ENCODE measurements around the gene USP24. TPM values are rescaled to one million over a fixed set of nuclear protein-coding genes. Genes with fewer than 3 reads are reported as not detected.
A peak's percentile ranks its signal among the peaks of the same experiment; 100 is the strongest.

USP24 gene
- total RNA-seq, 1 donor from 2014 or later, result 44.6 TPM

DNA sequence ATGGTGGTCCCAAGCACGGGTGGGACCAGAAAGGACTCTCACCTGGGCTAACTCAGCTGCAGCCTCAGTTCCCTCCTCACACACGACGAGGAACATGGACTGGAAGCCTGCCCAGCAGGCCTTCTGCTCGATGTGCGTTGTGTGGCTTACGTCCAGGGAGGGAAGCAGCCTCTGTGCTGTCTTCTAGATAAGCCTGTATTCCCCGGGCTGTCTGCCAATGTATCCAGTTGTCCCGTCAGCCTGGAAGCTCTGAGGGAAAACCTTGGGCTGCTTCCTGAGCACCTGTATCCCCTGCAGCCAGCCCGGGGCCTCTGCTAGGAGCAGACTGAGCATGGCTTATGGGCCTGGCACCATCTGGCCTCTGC lies 165.3 kb downstream of the USP24 start:
- no peak overlapping the region for H3K4me3 Mint-ChIP-seq
- peaks cover 4% of the 10 kb centered on the region for H3K4me1 Mint-ChIP-seq
- H3K27me3 Mint-ChIP-seq (ENCODE audit: low read depth), result no peaks in the 10 kb centered on the region
- DNase-seq (ENCODE audit: low read depth, low spot score), result no peak
- no peaks in the 10 kb centered on the region for H3K36me3 Mint-ChIP-seq (ENCODE audit: low read depth)
- TF ChIP-seq, protein P1, sequence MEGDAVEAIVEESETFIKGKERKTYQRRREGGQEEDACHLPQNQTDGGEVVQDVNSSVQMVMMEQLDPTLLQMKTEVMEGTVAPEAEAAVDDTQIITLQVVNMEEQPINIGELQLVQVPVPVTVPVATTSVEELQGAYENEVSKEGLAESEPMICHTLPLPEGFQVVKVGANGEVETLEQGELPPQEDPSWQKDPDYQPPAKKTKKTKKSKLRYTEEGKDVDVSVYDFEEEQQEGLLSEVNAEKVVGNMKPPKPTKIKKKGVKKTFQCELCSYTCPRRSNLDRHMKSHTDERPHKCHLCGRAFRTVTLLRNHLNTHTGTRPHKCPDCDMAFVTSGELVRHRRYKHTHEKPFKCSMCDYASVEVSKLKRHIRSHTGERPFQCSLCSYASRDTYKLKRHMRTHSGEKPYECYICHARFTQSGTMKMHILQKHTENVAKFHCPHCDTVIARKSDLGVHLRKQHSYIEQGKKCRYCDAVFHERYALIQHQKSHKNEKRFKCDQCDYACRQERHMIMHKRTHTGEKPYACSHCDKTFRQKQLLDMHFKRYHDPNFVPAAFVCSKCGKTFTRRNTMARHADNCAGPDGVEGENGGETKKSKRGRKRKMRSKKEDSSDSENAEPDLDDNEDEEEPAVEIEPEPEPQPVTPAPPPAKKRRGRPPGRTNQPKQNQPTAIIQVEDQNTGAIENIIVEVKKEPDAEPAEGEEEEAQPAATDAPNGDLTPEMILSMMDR (conservative IDR thresholded peaks at IDR 0.05), result no peak
- H3K27ac Mint-ChIP-seq (ENCODE audit: unreplicated experiment), result no peak overlapping the region
- no peaks in the 10 kb centered on the region for H3K9me3 Mint-ChIP-seq

- H3K4me3 Mint-ChIP-seq, result no peak overlapping the region
- H3K9me3 Mint-ChIP-seq, result no peaks in the 10 kb centered on the region
- H3K4me1 Mint-ChIP-seq, result peaks cover 4% of the 10 kb centered on the region
- no peaks in the 10 kb centered on the region for H3K27me3 Mint-ChIP-seq (ENCODE audit: low read depth)
- H3K27ac Mint-ChIP-seq (ENCODE audit: unreplicated experiment), result no peak overlapping the region
- no peak for DNase-seq (ENCODE audit: low read depth, low spot score)
- TF ChIP-seq, protein P1 (conservative IDR thresholded peaks at IDR 0.05), result no peak
- no peaks in the 10 kb centered on the region for H3K36me3 Mint-ChIP-seq (ENCODE audit: low read depth)
Observed at GRCh38 chr1:55049271-55049913, 165.8 kb downstream of the USP24 start.

GRCh38 chr1:55048453-55049270 lies 166.5 kb downstream of the USP24 start:
- no peak overlapping the region for H3K27ac Mint-ChIP-seq (ENCODE audit: unreplicated experiment)
- H3K36me3 Mint-ChIP-seq (ENCODE audit: low read depth), result peaks cover 3% of the 10 kb centered on the region
- TF ChIP-seq, protein P1 (conservative IDR thresholded peaks at IDR 0.05), result no peak

DNA sequence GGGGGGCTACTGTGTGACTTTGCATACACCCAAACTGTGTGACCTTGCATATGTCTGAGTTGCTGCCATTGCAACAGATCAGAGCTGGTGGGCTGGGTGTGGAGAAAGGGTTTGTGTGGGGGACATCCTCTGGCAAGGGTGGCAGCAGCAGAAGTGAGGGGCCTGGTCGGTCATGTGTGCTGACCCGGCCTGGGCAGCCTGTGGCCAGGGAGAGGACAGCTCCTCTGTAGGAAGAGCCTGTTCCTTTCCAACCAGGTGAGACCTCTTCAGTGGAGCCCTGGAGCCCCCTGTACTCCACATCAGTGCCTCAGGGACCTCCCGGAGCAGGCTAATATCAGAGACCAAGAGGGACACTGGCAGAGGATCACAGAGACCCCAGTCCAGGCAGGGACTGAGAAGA lies 167.6 kb downstream of the USP24 start:
- TF ChIP-seq, protein P1 (conservative IDR thresholded peaks at IDR 0.05), result no peak
- no peak overlapping the region for H3K27ac Mint-ChIP-seq (ENCODE audit: unreplicated experiment)
- peaks cover 8% of the 10 kb centered on the region for H3K4me1 Mint-ChIP-seq

More at GRCh38 chr1:55048453-55049270, 166.5 kb downstream of the USP24 start:
- H3K4me3 Mint-ChIP-seq, result no peak overlapping the region
- H3K9me3 Mint-ChIP-seq, result no peaks in the 10 kb centered on the region
- peaks cover 4% of the 10 kb centered on the region for H3K4me1 Mint-ChIP-seq
- H3K27me3 Mint-ChIP-seq (ENCODE audit: low read depth), result no peaks in the 10 kb centered on the region
- no peak for DNase-seq (ENCODE audit: low read depth, low spot score)

DNA sequence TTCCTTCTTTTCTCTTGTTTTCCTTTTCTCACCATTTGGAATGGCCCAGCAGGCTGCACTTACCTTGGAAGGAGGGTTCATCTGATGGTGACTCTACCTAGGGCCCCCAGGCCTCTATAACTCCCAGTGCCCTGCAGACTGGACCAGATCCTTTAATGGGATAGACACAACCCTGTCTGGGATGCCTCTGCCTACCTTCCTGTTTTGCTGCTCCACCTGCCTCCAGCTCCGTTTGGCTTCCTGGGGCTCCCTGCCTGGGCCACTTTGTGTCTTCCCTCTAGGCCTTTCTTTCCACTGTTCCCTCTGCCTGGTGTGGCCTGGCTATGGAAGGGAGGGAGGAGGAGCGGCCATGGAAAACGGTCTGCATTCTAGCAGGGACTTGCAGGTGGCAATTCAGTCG lies 168.3 kb downstream of the USP24 start:
- no peak for DNase-seq (ENCODE audit: low read depth, low spot score)
- H3K4me3 Mint-ChIP-seq, result no peak overlapping the region
- H3K27ac Mint-ChIP-seq (ENCODE audit: unreplicated experiment), result peak overlapping the region; percentile 36
- H3K27me3 Mint-ChIP-seq (ENCODE audit: low read depth), result peaks cover 5% of the 10 kb centered on the region
- peaks cover 5% of the 10 kb centered on the region for H3K36me3 Mint-ChIP-seq (ENCODE audit: low read depth)
- no peaks in the 10 kb centered on the region for H3K9me3 Mint-ChIP-seq
- H3K4me1 Mint-ChIP-seq, result peaks cover 14% of the 10 kb centered on the region
- TF ChIP-seq, protein P1 (conservative IDR thresholded peaks at IDR 0.05), result no peak

More for the DNA sequence above, 167.6 kb downstream of the USP24 start:
- no peaks in the 10 kb centered on the region for H3K27me3 Mint-ChIP-seq (ENCODE audit: low read depth)
- no peaks in the 10 kb centered on the region for H3K9me3 Mint-ChIP-seq
- H3K4me3 Mint-ChIP-seq, result no peak overlapping the region
- peaks cover 5% of the 10 kb centered on the region for H3K36me3 Mint-ChIP-seq (ENCODE audit: low read depth)
- no peak for DNase-seq (ENCODE audit: low read depth, low spot score)
